GM21786 (cell line): ENCODE results near the gene ENTREP3.
A peak's percentile ranks its signal among the peaks of the same experiment; 100 is the strongest.
"Not testable (repeated sequence)": the region's sequence is repeated elsewhere in the genome, so short reads cannot be mapped to it uniquely, and the experiment has no call there.

ENCODE experiments used
- ATAC-seq: cut with Tn5 transposase; IDR thresholded peaks from one replicate; pipeline ENCODE4 v1.9.1; 2021; ENCODE audit not compliant: unreplicated experiment

The ENTREP3 gene

DNA sequence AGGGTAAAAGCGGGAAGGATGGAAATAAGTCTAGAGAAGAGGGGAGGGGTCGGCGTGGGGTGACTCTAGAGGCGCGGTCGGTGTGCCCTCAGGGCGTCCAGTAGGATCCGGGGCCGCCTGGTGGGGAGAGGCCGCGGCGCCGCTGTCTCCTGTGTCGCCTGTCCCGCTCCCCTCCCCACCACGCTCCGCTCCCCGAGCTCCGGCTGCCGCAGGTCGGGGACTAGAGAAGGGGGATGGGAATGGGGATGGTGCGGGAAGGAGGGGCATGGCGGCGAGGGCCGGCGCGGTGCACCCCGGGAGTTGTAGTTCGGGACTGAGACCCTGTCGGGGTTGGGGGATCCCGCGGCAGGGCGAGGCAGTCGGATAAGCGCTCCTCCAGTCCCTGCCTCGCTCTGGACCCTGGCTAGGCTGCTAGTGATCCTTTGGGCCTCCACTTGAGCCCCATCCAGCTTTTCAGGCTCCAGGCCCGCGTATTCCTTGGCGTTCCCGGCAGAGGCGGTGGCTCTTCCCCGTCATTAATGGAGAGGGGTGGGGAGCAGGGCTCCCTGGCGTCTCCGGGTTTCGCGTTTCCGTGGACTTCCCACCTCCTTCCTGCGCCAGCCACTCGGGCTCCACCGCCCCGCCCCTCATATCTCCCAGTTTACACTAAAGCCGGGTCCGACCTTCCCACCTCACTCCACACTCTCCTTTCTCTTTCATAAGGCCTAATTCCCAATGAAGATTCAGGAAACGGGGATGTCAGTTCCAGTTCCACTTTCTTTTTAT is at the start of gene ENTREP3:
ENTREP3 (minus strand) TSS at position 241 of the 765 bp plus-strand sequence. CDS start 606 bp downstream, outside the sequence.
- peak; percentile 38 for ATAC-seq

GRCh38 chr1:155304558-155305063 is 49.3 kb upstream of the ENTREP3 start:
- ATAC-seq = no peak

DNA sequence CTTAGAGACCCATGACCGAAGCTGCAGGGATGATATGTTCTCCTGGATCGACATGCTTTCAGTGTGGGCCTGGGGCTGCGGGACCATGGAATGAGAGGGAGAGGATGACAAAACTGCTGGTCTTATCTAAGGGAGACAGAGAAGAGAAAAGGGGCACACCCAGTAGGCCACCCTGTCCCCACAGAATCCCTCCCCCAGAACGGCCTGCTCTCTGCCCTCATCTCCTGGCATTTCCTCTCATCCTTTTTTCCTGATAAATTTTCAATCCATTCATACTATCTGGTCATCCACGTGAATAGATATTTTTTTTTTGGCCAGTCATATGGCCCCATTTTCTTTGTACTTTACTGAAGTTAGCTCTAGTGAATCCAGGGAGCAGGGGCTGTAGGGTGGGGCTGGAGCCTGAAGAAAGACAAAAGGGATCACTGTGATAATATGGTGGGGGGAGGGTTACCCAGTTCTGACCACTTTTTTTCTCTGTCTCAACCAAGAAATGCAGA is 46.1 kb upstream of the ENTREP3 start, which contains the start of gene PKLR:
PKLR (minus strand) TSS at position 97 of the 500 bp plus-strand sequence; CDS start at position 54, 43 bp downstream.
- ATAC-seq = no peak

GRCh38 chr1:155300553-155301329 is 45.5 kb upstream of the ENTREP3 start:
- ATAC-seq = no peak

GRCh38 chr1:155300024-155300423 is 44.7 kb upstream of the ENTREP3 start:
- ATAC-seq = no peak

GRCh38 chr1:155297384-155297783 is 42.1 kb upstream of the ENTREP3 start:
- ATAC-seq = no peak

DNA sequence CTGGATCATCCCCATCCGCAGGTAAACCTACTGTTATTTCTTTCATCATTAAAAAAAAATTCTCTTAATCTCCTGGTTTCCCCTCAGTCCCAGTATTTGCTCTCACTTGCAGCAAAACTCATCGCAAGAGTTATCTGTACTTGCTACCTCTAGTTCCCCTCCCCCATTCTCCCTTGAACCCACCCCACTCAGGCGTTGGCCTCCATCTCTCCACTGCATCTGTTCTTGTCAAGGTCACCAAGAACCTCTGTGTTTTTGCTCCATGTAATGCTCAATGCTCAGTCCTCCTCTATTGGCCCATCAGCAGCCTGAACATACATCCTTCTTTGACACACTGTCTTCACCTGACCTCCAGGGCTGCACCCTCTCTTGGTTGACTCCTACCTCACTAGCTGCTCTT is 41.4 kb upstream of the ENTREP3 start:
- ATAC-seq = no peak

GRCh38 chr1:155295942-155296267 is 40.6 kb upstream of the ENTREP3 start:
- no peak for ATAC-seq

GRCh38 chr1:155295183-155295941 is 40.1 kb upstream of the ENTREP3 start:
- no peak for ATAC-seq

DNA sequence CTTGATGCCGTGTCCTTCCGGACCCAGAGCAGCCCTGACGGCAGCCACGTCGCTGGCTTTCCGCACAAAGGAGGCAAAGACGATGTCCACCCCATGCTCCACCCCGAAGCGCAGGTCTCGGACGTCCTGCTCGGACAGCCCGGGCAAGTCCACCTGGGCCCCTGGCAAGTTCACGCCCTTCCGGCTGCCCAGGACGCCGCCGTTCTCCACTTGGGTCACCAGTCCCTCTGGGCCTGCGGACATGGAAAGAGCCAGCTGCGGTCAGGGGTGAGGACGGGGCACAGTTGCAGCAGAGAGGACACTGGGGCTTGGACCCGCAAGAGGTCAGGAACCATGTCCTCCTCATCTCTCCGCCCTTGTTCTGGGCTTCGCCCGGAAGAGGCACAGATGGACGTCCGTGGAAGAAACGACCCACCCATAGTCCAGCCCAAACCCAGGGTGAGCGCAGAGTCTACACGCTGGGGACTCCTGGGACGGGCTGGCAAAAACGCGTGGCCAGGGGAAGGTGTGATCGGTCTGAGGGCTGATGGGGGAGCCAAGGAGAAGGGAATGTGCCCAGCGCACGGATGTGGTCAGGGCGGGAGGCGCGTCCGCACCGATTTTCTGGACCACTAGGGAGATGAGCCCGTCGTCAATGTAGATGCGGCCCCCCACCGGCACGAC is 39.4 kb upstream of the ENTREP3 start:
- ATAC-seq = no peak

GRCh38 chr1:155293086-155293749 is 37.9 kb upstream of the ENTREP3 start:
- ATAC-seq = no peak

DNA sequence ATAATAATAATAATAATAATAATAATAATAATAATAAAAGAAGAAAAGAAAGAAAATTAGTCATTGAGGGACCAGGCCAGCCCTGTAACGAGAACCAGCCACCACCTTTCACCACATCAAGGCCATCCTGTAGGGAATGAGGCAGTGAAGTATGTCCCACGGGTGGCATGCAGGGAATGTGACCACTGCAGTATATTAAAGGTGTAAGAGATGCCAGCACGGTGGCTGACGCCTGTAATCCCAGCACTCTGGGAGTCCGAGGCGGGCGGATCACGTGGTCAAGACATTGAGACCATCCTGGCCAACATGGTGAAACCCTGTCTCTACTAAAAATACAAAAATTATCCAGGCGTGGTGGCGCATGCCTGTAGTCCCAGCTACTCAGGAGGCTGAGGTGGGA is 35.7 kb upstream of the ENTREP3 start:
- ATAC-seq = not testable (repeated sequence)

GRCh38 chr1:155287987-155288543 is 32.8 kb upstream of the ENTREP3 start:
- no peak for ATAC-seq

GRCh38 chr1:155286544-155286943 is 31.3 kb upstream of the ENTREP3 start:
- ATAC-seq = no peak

DNA sequence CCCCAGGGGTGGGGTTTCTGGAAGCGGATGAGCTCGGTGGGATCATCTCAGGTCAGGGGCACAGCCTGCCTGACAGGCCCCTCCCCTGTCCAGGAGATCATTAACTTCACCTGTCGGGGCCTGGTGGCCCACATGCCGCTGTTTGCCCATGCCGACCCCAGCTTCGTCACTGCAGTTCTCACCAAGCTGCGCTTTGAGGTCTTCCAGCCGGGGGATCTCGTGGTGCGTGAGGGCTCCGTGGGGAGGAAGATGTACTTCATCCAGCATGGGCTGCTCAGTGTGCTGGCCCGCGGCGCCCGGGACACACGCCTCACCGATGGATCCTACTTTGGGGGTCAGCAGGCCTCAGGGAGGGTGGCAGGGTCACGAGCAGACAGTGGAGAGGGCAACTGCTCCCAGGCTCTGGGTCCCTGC is 30.4 kb upstream of the ENTREP3 start:
- ATAC-seq = no peak

- no peak for ATAC-seq
These were observed 29.8 kb upstream of the ENTREP3 start for GRCh38 chr1:155285063-155285462.

GRCh38 chr1:155284476-155284875 is 29.2 kb upstream of the ENTREP3 start:
- no peak for ATAC-seq

- no peak for ATAC-seq
These were observed 27.3 kb upstream of the ENTREP3 start for GRCh38 chr1:155282488-155283091.

GRCh38 chr1:155279268-155279667 is 24.0 kb upstream of the ENTREP3 start:
- no peak for ATAC-seq
